ENCODE measurements around the gene ZNF780A. TPM values are rescaled to one million over a fixed set of nuclear protein-coding genes. Genes with fewer than 3 reads are reported as not detected.

The ZNF780A gene
- total RNA-seq, 4 donors from 2014 or later = 26.8 to 60.1 (median 33.8) TPM

- WGBS, 2 donors = 96 to 100% methylated on average over 2 of the region's 2 CpGs
- H3K4me1 ChIP-seq = no peaks in the 10 kb centered on the region
- no peak for TF ChIP-seq POLR2A (IDR thresholded peaks at IDR 0.05)
- no peak for TF ChIP-seq CTCF (IDR thresholded peaks at IDR 0.05)
- intact Hi-C loops (cut with DNase I) = no loop called here
- H3K36me3 ChIP-seq = no peaks in the 10 kb centered on the region
- H3K27me3 ChIP-seq = no peaks in the 10 kb centered on the region
- H3K9me3 ChIP-seq = peaks cover 4% of the 10 kb centered on the region
- no peak overlapping the region for H3K4me3 ChIP-seq (replicated peaks in 1 of 3)
- H3K27ac ChIP-seq = no peak overlapping the region
- DNase-seq = no peak
Measured at GRCh38 chr19:40033989-40034560, 56.7 kb downstream of the ZNF780A start.

GRCh38 chr19:40026597-40026970 is 64.2 kb downstream of the ZNF780A start:
- 97% methylated on average over 5 of the region's 5 CpGs for WGBS, 2 donors
- DNase-seq = no peak
- intact Hi-C loops (cut with DNase I) = no loop called here
- Histone ChIP-seq H3K9me3 (no peaks in the 10 kb centered on the region), H3K27ac (no peak overlapping the region), H3K27me3 (no peaks in the 10 kb centered on the region), H3K4me3 (replicated peaks in 1 of 3) (no peak overlapping the region), H3K4me1 (no peaks in the 10 kb centered on the region), H3K36me3 (no peaks in the 10 kb centered on the region)
- TF ChIP-seq CTCF (IDR thresholded peaks at IDR 0.05) (no peak), POLR2A (IDR thresholded peaks at IDR 0.05) (no peak)

GRCh38 chr19:40025938-40026596 is 64.7 kb downstream of the ZNF780A start:
- H3K9me3 ChIP-seq = no peaks in the 10 kb centered on the region
- TF ChIP-seq CTCF (IDR thresholded peaks at IDR 0.05) (no peak), POLR2A (IDR thresholded peaks at IDR 0.05) (no peak)

GRCh38 chr19:40023969-40024368 is 66.8 kb downstream of the ZNF780A start:
- TF ChIP-seq CTCF (IDR thresholded peaks at IDR 0.05) (no peak), POLR2A (IDR thresholded peaks at IDR 0.05) (no peak)
- intact Hi-C loops (cut with DNase I) = no loop called here
- WGBS, 2 donors = 91 to 94% methylated on average over 3 of the region's 3 CpGs
- H3K9me3 ChIP-seq = no peaks in the 10 kb centered on the region
- H3K4me1 ChIP-seq = no peaks in the 10 kb centered on the region
- H3K27me3 ChIP-seq = no peaks in the 10 kb centered on the region
- H3K36me3 ChIP-seq = no peaks in the 10 kb centered on the region
- no peak for DNase-seq
- no peak overlapping the region for H3K27ac ChIP-seq
- no peak overlapping the region for H3K4me3 ChIP-seq (replicated peaks in 1 of 3)

More at GRCh38 chr19:40025938-40026596, 64.7 kb downstream of the ZNF780A start:
- WGBS, 2 donors = 97 to 98% methylated on average over 4 of the region's 4 CpGs
- H3K4me1 ChIP-seq = no peaks in the 10 kb centered on the region
- H3K36me3 ChIP-seq = no peaks in the 10 kb centered on the region
- no peaks in the 10 kb centered on the region for H3K27me3 ChIP-seq
- H3K4me3 ChIP-seq (replicated peaks in 1 of 3) = no peak overlapping the region
- no peak overlapping the region for H3K27ac ChIP-seq
- intact Hi-C loops (cut with DNase I) = no loop called here
- DNase-seq = no peak

Other genes with a start within 250 kb of the ZNF780A start
- gene FBL, start 244.6 kb downstream of the ZNF780A start, total RNA-seq = 100 to 1,000 TPM in 1 of 4 donors, 10 to 100 TPM in 3; 80.9 to 118 (median 91.1) TPM
- gene FCGBP, start 156.3 kb downstream of the ZNF780A start, total RNA-seq = 100 to 1,000 TPM; 213 to 975 (median 755) TPM
- gene PSMC4, start 119.8 kb downstream of the ZNF780A start, total RNA-seq = 100 to 1,000 TPM; 120 to 220 (median 166) TPM
- gene ZNF546, start 93.9 kb downstream of the ZNF780A start, total RNA-seq = 10 to 100 TPM in 2 of 4 donors, 1 to 10 TPM in 2; 8.4 to 13.3 (median 10.2) TPM
- gene ZNF780B, start 34.7 kb downstream of the ZNF780A start, total RNA-seq = 10 to 100 TPM; 22.3 to 44.6 (median 30.9) TPM
- gene MAP3K10, start 100.5 kb upstream of the ZNF780A start, total RNA-seq = 10 to 100 TPM in 3 of 4 donors, 1 to 10 TPM in 1; 9.1 to 19.6 (median 15.9) TPM
- not detected for gene TTC9B, start 127.4 kb upstream of the ZNF780A start, total RNA-seq
- 1 to 10 TPM in 1 of 4 donors, under 1 TPM in 2, not detected in 1; 0.13 to 3.2 (median 0.68) TPM for gene CCNP, start 135.7 kb upstream of the ZNF780A start, total RNA-seq
- gene AKT2, start 194.4 kb upstream of the ZNF780A start, total RNA-seq = 100 to 1,000 TPM; 166 to 285 (median 190) TPM